ENCODE measurements around the gene PGAM5.

Gene PGAM5

DNA sequence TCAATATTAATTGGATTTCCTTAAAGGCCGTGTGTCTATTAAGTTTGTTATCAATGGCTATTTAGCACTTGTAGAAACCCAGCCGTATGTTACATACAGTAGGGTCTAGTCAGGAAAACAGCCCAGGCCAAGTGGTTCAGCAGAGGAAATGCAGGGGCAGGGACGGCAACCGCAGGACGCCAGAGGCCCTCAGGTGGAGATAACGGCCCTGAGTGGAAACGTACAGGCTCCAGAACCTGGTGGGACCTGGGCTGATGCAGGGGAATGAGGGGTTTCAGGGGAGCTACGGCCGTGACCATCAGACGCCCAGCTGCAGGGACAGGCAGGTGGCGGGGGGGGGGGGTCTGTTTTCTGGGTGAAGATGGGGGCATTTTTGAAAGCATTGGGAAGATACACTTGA is 54.7 kb downstream of the PGAM5 start:
- Mint-ChIP-seq H3K4me3 (no peak overlapping the region), H3K27ac (no peak overlapping the region)

DNA sequence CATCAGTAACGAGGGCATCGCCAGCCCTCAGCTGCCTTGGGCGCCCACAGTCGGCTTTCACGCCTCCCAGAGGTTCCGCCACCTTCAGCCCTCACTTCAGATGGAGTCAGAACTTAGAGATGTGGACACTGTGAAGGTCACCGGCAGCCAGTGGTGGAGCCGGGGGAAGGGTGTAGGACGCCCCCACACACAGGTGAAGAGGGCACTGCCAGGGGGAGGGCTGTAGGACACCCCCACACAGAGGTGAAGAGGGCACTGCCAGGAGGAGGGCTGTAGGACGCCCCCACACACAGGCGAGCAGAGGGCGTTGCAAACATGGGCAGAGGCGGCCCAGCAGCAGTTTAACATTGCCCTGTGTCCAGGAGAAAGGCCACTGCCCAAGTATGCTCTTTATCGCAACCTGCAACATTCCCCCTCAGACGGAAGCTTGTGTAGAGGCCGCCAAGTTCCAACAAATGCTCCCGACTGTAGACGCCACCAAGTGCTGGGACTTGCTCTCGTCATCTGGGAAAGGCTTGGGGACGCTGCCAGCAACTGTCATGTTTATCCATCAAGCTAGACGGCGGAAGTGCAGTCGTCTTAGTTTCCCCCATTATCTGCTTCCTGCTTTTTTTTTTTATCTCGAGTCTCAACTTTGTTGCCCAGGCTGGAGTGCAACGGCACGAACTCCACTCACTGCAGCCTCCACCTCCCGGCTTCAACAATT is 55.9 kb downstream of the PGAM5 start:
- H3K27me3 Mint-ChIP-seq (ENCODE audit: low read depth) = no peaks in the 10 kb centered on the region
- no peak overlapping the region for H3K27ac Mint-ChIP-seq
- peaks cover 12% of the 10 kb centered on the region for H3K36me3 Mint-ChIP-seq (ENCODE audit: low read depth)
- no peak overlapping the region for H3K4me3 Mint-ChIP-seq
- no peaks in the 10 kb centered on the region for H3K9me3 Mint-ChIP-seq
- peaks cover 18% of the 10 kb centered on the region for H3K4me1 Mint-ChIP-seq (ENCODE audit: low read depth)

More for the DNA sequence above, 54.7 kb downstream of the PGAM5 start:
- H3K27me3 Mint-ChIP-seq (ENCODE audit: low read depth) = no peaks in the 10 kb centered on the region
- H3K9me3 Mint-ChIP-seq = no peaks in the 10 kb centered on the region
- peaks cover 14% of the 10 kb centered on the region for H3K36me3 Mint-ChIP-seq (ENCODE audit: low read depth)
- peaks cover 18% of the 10 kb centered on the region for H3K4me1 Mint-ChIP-seq (ENCODE audit: low read depth)

DNA sequence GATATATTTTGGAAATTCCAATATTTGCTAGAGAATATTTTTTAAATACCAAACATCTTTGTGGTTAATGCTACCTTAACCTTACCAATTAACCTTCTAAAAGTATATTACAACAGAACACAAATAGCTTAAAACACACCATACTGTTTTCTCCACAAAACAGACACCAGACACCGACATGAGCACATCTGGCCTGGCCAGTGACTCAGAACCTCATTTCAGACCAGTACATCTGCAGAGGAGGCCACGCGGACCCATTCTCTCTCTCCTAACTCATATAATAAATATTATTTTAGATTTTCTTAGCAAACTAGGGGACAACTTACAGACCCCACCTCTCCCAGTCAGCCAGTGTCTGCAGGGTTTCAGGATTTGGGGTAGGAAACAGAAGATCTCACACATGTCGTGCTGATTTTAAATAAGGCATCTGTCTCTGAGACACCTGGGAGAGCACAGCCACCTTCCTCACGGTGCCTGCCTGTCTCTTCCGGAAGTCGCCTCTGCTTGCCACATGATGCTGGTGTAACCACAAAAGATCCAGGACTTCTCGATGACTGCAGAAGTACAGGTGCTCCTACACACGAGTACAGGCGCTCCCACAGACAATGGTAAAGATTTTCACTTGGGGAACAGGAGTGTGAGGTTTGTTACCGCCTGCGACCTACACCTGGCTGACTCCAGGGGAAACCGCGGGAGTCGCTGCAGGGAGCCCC is 60.6 kb downstream of the PGAM5 start:
- Mint-ChIP-seq H3K27ac (peak overlapping the region; percentile 55), H3K36me3 (ENCODE audit: low read depth) (peaks cover 31% of the 10 kb centered on the region), H3K4me3 (peak overlapping the region; percentile 40), H3K4me1 (ENCODE audit: low read depth) (peaks cover 17% of the 10 kb centered on the region), H3K27me3 (ENCODE audit: low read depth) (no peaks in the 10 kb centered on the region), H3K9me3 (no peaks in the 10 kb centered on the region)

All from T-helper 1 cell treated with Interleukin-12 subunit alpha and Interleukin-12 subunit beta and Interleukin-4 antibody, amounts not matched to agents 30 μg/mL and 1 μg/mL, for 36 hours (primary cell).